Measurements from ENCODE around the gene NFAM1. TPM values are rescaled to one million over a fixed set of nuclear protein-coding genes. Genes with fewer than 3 reads are reported as not detected.

The NFAM1 gene
- total RNA-seq, 4 donors from 2014 or later, result 0.70 to 3.1 (median 0.97) TPM

DNA sequence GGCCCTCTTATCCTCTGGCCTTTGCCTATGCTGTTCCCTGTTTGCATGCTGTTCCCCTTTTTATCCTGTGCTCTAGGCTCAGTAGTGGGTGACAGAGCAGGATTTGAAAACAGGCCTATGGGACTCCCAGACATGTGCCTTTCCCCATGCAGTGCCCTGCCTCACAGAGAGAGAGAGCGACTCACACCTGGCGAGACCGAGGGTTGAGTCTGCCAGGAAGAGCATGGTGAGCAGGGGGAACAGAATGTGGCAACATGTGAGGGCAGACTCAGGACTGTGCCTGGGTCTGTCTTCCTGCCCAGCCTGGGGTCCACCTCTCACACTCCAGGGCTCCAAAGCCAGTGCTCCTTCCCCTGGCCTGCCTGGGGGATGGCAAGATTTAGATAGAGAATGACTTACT is 75.0 kb downstream of the NFAM1 start:
- Histone ChIP-seq H3K27me3 (no peaks in the 10 kb centered on the region), H3K27ac (no peak overlapping the region), H3K36me3 (no peaks in the 10 kb centered on the region), H3K4me3 (no peak overlapping the region), H3K4me1 (peaks cover 25% of the 10 kb centered on the region), H3K9me3 (no peaks in the 10 kb centered on the region)
- TF ChIP-seq POLR2AphosphoS5 (IDR thresholded peaks at IDR 0.05) (no peak), POLR2A (IDR thresholded peaks at IDR 0.05) (no peak), EP300 (IDR thresholded peaks at IDR 0.05) (no peak)
- TF ChIP-seq, protein P1, sequence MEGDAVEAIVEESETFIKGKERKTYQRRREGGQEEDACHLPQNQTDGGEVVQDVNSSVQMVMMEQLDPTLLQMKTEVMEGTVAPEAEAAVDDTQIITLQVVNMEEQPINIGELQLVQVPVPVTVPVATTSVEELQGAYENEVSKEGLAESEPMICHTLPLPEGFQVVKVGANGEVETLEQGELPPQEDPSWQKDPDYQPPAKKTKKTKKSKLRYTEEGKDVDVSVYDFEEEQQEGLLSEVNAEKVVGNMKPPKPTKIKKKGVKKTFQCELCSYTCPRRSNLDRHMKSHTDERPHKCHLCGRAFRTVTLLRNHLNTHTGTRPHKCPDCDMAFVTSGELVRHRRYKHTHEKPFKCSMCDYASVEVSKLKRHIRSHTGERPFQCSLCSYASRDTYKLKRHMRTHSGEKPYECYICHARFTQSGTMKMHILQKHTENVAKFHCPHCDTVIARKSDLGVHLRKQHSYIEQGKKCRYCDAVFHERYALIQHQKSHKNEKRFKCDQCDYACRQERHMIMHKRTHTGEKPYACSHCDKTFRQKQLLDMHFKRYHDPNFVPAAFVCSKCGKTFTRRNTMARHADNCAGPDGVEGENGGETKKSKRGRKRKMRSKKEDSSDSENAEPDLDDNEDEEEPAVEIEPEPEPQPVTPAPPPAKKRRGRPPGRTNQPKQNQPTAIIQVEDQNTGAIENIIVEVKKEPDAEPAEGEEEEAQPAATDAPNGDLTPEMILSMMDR (IDR thresholded peaks at IDR 0.05), result no peak
- DNase-seq (ENCODE audit: low spot score in 2 of 2), result no peak
- 77% methylated on average over 3 of the region's 3 CpGs for WGBS

DNA sequence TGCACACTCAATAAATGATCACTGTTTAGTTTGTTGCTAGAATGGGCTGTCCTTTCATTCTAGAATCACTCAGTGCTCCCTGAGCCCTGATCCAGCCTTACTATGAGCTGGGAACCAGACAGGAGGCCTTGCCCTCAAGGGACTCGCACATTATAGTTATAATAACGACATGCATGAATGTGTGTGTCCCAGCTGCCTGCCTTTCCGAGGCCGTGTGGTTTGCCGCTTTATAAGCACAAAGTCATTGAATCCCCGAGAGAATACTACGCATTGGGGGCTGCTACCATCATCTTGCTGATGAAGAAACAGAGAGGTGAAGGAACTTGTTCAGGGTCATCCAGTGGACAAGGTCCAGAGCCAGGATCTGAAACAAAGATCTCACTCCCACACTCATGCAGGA is 75.7 kb downstream of the NFAM1 start:
- 93% methylated on average over 7 of the region's 7 CpGs for WGBS
- peaks cover 25% of the 10 kb centered on the region for H3K4me1 ChIP-seq
- H3K27ac ChIP-seq, result no peak overlapping the region
- DNase-seq (ENCODE audit: low spot score in 2 of 2), result no peak
- TF ChIP-seq EP300 (IDR thresholded peaks at IDR 0.05) (no peak), POLR2A (IDR thresholded peaks at IDR 0.05) (no peak), POLR2AphosphoS5 (IDR thresholded peaks at IDR 0.05) (no peak)
- TF ChIP-seq, protein P1 (IDR thresholded peaks at IDR 0.05), result no peak
- H3K4me3 ChIP-seq, result no peak overlapping the region
- no peaks in the 10 kb centered on the region for H3K9me3 ChIP-seq
- no peaks in the 10 kb centered on the region for H3K36me3 ChIP-seq
- H3K27me3 ChIP-seq, result no peaks in the 10 kb centered on the region

DNA sequence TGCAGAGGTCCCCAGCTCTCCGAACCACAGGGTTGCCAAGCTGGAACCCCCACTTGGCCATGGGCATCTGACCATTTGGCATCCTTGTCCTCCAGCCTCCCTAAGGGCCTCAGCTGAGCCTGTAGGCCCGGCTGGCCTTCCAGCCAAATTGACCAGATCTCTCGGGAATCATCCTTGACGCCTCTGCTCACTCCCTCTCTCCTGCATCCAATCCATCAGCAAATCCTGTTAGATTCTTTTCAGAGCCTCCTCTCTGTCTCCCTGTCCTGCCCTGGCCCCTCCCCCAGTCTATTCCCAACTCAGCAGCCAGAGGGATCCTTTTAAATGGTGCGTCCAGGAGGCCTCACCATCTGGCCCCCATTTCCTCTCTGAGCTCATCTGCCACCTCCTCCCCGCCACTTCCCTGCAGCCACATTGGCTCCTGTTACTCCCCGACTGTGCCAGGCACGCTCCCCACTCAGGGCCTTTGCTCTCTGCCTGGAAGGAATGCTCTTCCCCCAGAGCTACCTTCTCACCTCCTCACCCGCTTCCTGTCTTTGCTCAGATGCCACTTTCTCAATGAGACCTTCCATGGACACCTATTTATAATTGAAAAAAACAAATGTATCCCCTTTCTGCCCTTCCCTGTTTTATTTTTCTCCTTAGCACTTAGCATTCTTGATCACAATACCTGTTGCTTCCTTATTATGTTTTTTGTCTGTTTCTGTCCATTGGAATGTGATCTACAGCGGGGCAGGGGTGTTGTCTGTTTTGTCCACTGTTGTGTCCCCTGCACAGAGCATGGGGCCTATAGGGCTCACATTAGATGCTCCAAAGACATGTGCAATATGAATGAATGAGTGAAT is 78.1 kb downstream of the NFAM1 start:
- Histone ChIP-seq H3K4me1 (peaks cover 19% of the 10 kb centered on the region), H3K9me3 (no peaks in the 10 kb centered on the region), H3K27me3 (no peaks in the 10 kb centered on the region), H3K27ac (no peak overlapping the region), H3K4me3 (no peak overlapping the region), H3K36me3 (no peaks in the 10 kb centered on the region)
- WGBS, result 44% methylated on average over 10 of the region's 10 CpGs
- DNase-seq (ENCODE audit: low spot score in 2 of 2), result no peak
- TF ChIP-seq POLR2AphosphoS5 (IDR thresholded peaks at IDR 0.05), result no peak
- TF ChIP-seq, protein P1 (IDR thresholded peaks at IDR 0.05), result peak in 1 of 2 donors; percentile 7

DNA sequence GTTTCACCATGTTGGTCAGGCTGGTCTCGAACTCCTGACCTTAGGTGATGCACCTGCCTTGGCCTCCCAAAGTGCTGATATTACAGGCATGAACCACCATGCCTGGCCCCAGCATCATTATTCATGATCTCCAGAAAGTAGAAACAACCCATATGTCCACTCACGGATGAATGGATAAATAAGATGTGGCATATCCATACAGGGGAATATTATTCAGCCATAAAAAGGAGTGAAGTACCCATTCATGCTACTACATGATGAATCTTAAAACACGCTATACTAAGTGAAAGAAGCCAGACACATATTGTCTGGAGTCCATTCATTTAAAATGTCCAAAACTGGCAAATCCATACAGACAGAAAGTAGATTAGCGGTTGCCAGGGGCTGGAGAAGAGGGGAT is 81.8 kb downstream of the NFAM1 start:
- H3K4me1 ChIP-seq, result peaks cover 10% of the 10 kb centered on the region
- H3K4me3 ChIP-seq, result no peak overlapping the region
- H3K36me3 ChIP-seq, result no peaks in the 10 kb centered on the region
- no peak overlapping the region for H3K27ac ChIP-seq
- WGBS, result over 99% methylated on average over 4 of the region's 4 CpGs
- TF ChIP-seq POLR2AphosphoS5 (IDR thresholded peaks at IDR 0.05) (no peak), POLR2A (IDR thresholded peaks at IDR 0.05) (no peak), EP300 (IDR thresholded peaks at IDR 0.05) (no peak)
- TF ChIP-seq, protein P1 (IDR thresholded peaks at IDR 0.05), result no peak
- no peaks in the 10 kb centered on the region for H3K9me3 ChIP-seq
- no peak for DNase-seq (ENCODE audit: low spot score in 2 of 2)
- no peaks in the 10 kb centered on the region for H3K27me3 ChIP-seq

GRCh38 chr22:42347281-42347824 is 84.8 kb downstream of the NFAM1 start:
- TF ChIP-seq EP300 (IDR thresholded peaks at IDR 0.05) (no peak), POLR2A (IDR thresholded peaks at IDR 0.05) (no peak), POLR2AphosphoS5 (IDR thresholded peaks at IDR 0.05) (no peak)
- TF ChIP-seq, protein P1 (IDR thresholded peaks at IDR 0.05), result no peak

More at GRCh38 chr22:42347281-42347824, 84.8 kb downstream of the NFAM1 start:
- Histone ChIP-seq H3K4me3 (no peak overlapping the region), H3K36me3 (no peaks in the 10 kb centered on the region), H3K9me3 (no peaks in the 10 kb centered on the region), H3K4me1 (peaks cover 21% of the 10 kb centered on the region), H3K27ac (no peak overlapping the region), H3K27me3 (no peaks in the 10 kb centered on the region)
- no peak for DNase-seq (ENCODE audit: low spot score in 2 of 2)
- WGBS, result 79% methylated on average over 13 of the region's 27 CpGs
